GM23248 (cell line): ENCODE data around the gene IQCN. TPM values are rescaled to one million over a fixed set of nuclear protein-coding genes. Genes with fewer than 3 reads are reported as not detected.
"Not testable (repeated sequence)": the region's sequence is repeated elsewhere in the genome, so short reads cannot be mapped to it uniquely, and the experiment has no call there.

Experiments
- DNase-seq: peaks from one replicate; pipeline ENCODE4 v3.0.0-alpha.2; 2015
- H2AFZ ChIP-seq: fragments of 200-600 bp; sonication (generic); 2 replicates; pipeline ENCODE4 v1.6.1; 2016; ENCODE audit warnings: antibody characterized with exemption
- H3F3A ChIP-seq: fragments of 200-600 bp; sonication (generic); 2 replicates; pipeline ENCODE4 v1.6.1; 2016; ENCODE audit warnings: mild to moderate bottlenecking, antibody characterized with exemption, mixed run types; ENCODE audit not compliant: insufficient read depth
- H3K27ac ChIP-seq: fragments of 200-600 bp; sonication (generic); 2 replicates; pipeline ENCODE4 v1.5.1; 2016; ENCODE audit warnings: mild to moderate bottlenecking
- H3K27me3 ChIP-seq: fragments of 200-600 bp; sonication (generic); replicated peaks from 2 replicates; pipeline ENCODE4 v1.6.1; 2016; ENCODE audit warnings: mild to moderate bottlenecking; ENCODE audit not compliant: insufficient read depth
- H3K36me3 ChIP-seq: fragments of 200-600 bp; sonication (generic); 2 replicates; pipeline ENCODE4 v1.6.1; 2016; ENCODE audit warnings: low read depth, mild to moderate bottlenecking
- H3K4me1 ChIP-seq: fragments of 200-600 bp; sonication (generic); 2 replicates; pipeline ENCODE4 v1.6.1; 2016; ENCODE audit warnings: mild to moderate bottlenecking; ENCODE audit not compliant: insufficient read depth
- H3K4me2 ChIP-seq: fragments of 200-600 bp; sonication (generic); one replicate; pipeline ENCODE4 v1.6.1; 2016; ENCODE audit warnings: mild to moderate bottlenecking; ENCODE audit not compliant: unreplicated experiment
- H3K4me3 ChIP-seq: fragments of 200-600 bp; sonication (generic); 2 replicates; pipeline ENCODE4 v1.5.1; 2016; ENCODE audit warnings: mild to moderate bottlenecking
- H3K79me2 ChIP-seq: fragments of 200-600 bp; sonication (generic); 2 replicates; pipeline ENCODE4 v1.6.1; 2016; ENCODE audit warnings: mild to moderate bottlenecking; ENCODE audit not compliant: insufficient read depth
- H3K9ac ChIP-seq: fragments of 200-600 bp; sonication (generic); 2 replicates; pipeline ENCODE4 v1.6.1; 2016; ENCODE audit warnings: mild to moderate bottlenecking
- H3K9me2 ChIP-seq: fragments of 200-600 bp; sonication (generic); 2 replicates; pipeline ENCODE4 v1.6.1; 2016; ENCODE audit warnings: mixed run types, mild to moderate bottlenecking, moderate library complexity; ENCODE audit not compliant: insufficient read depth
- H3K9me3 ChIP-seq: fragments of 200-600 bp; sonication (generic); one replicate; pipeline ENCODE4 v1.6.1; 2017; ENCODE audit warnings: low read depth
- H4K20me1 ChIP-seq: fragments of 200-600 bp; sonication (generic); 2 replicates; pipeline ENCODE4 v1.6.0; 2016; ENCODE audit not compliant: insufficient read depth
- EZH2 ChIP-seq: fragments of 200-600 bp; sonication (generic); IDR thresholded peaks from 2 replicates; pipeline ENCODE4 v1.6.1; 2018; ENCODE audit warnings: antibody characterized with exemption, mild to moderate bottlenecking; ENCODE audit not compliant: insufficient read depth, poor library complexity, severe bottlenecking
- EZH2phosphoT487 ChIP-seq: fragments of 200-600 bp; sonication (generic); IDR thresholded peaks from 2 replicates; pipeline ENCODE4 v1.6.1; 2018; ENCODE audit warnings: antibody characterized with exemption, moderate library complexity, mild to moderate bottlenecking, low read depth; ENCODE audit not compliant: insufficient read depth
- WGBS, 2 experiments: methylation state at CpG; one replicate each; pipeline ENCODE4 v1.1.6; 2015 to 2017; ENCODE audit warnings: low lambda C conversion rate in 2 of 2, low coverage in 1 of 2; ENCODE audit errors: missing lambda C conversion rate in 2 of 2; 5-methylcytosine and 5-hydroxymethylcytosine counted together
- in situ Hi-C: fragments of 300-500 bp; cut with MboI; formaldehyde crosslinking; loops from 2 replicates; pipeline ENCODE4 v1.15.0; 2020
- microRNA-seq: library from miRNA; unstranded; fragments of <30 nt; microRNA quantifications from one replicate; pipeline ENCODE4, GENCODE V29; 2016; ENCODE audit warnings: borderline number of aligned reads
- polyA plus RNA-seq: library from polyadenylated mRNA; unstranded; fragments of >200 nt; fragmentation: Nextera tagmentation; extraction: Ambion mirVana; gene quantifications from 2 replicates; pipeline ENCODE4 v1.2.1, GENCODE V29; 2016
- small RNA-seq: library from RNA; depleted of rRNA; stranded (forward); fragments of <200 nt; gene quantifications from one replicate; pipeline ENCODE3, GENCODE V24; 2014; ENCODE audit warnings: low read depth, low replicate concordance
- total RNA-seq: library from RNA; depleted of rRNA; stranded (reverse); fragments of >200 nt; shearing (Covaris generic); gene quantifications from 2 replicates; pipeline ENCODE4 v1.2.3, GENCODE V29; 2014; rRNA removed

Gene IQCN
- total and polyA plus RNA-seq, 2 experiments from 2014 or later = 0.11 to 0.16 TPM

DNA sequence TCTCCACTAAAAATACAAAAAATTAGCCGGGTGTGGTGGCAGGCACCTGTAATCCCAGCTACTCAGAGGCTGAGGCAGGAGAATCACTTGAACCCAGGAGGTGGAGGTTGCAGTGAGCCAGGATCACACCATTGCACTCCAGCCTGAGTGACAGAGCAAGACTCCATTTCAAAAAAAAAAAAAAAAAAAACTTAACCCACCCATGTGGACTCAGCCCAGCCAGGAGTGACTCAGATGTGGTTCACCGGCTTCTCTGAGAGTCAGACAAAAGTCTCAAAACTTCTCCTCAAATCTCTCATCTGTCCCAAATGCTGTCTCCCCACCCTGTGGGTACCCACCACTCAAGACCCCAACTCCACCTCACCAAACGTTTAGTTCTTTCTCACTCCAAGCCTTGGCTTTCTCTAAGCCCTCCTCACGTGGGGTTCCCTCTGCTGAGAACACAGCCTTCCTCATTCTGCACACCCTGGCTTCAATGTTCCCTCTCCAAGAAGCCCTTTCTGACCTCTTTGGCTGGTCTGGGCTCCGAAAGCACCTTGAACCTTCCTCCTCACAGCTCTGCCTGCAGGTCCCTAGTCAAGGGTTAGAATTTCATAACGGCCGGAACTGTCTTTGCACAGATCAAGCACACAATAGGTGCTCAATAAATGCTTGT lies 59.3 kb downstream of the IQCN start:
- H3K27ac ChIP-seq = peak overlapping the region; percentile 18; the same call in 1 of the 2 replicates
- H4K20me1 ChIP-seq = no peaks in the 10 kb centered on the region
- no peaks in the 10 kb centered on the region for H3K9me3 ChIP-seq
- H3K4me3 ChIP-seq = no peak overlapping the region
- H3K27me3 ChIP-seq = no peaks in the 10 kb centered on the region
- H2AFZ ChIP-seq = peak overlapping the region; percentile 34; the same call in 1 of the 2 replicates
- in situ Hi-C loops = no loop called here
- no peaks in the 10 kb centered on the region for H3K9me2 ChIP-seq
- no peaks in the 10 kb centered on the region for H3K36me3 ChIP-seq
- H3K9ac ChIP-seq = no peak overlapping the region
- WGBS, 2 experiments = 37 to 43% methylated on average over 7 of the region's 7 CpGs
- no peak overlapping the region for H3K4me2 ChIP-seq
- DNase-seq = peak; percentile 86
- H3K4me1 ChIP-seq = peaks cover 8% of the 10 kb centered on the region
- no peak for TF ChIP-seq EZH2phosphoT487
- TF ChIP-seq EZH2 = no peak
- H3K79me2 ChIP-seq = no peaks in the 10 kb centered on the region
- peaks cover 11% of the 10 kb centered on the region for H3F3A ChIP-seq

DNA sequence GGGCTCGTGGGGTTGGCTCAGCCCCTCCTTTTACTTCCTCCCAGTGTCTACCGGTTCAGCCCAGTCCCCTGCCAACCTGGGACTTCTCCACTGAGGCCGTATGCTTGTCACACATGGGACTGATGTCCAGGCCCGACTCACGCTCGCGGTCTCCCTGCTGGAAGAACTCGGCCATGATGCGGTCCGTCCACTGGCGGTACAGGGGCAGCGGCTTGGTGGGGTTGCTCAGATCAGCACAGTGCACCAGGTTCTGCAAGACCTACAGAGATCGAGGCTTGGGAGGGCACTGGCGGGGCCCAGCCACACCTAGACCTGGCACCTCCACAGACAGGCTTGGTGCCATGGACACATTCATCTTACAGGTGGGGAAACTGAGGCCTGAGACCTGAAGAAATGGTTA lies 62.6 kb downstream of the IQCN start:
- DNase-seq = no peak
- Histone ChIP-seq H3K4me1 (peaks cover 16% of the 10 kb centered on the region), H3F3A (peaks cover 16% of the 10 kb centered on the region), H3K9me3 (no peaks in the 10 kb centered on the region), H3K4me3 (no peak overlapping the region), H3K27ac (no peak overlapping the region), H2AFZ (no peak overlapping the region), H3K9me2 (no peaks in the 10 kb centered on the region), H4K20me1 (no peaks in the 10 kb centered on the region), H3K36me3 (no peaks in the 10 kb centered on the region), H3K79me2 (no peaks in the 10 kb centered on the region), H3K27me3 (no peaks in the 10 kb centered on the region), H3K9ac (no peak overlapping the region), H3K4me2 (no peak overlapping the region)
- no peak for TF ChIP-seq EZH2phosphoT487
- TF ChIP-seq EZH2 = no peak
- in situ Hi-C loops = no loop called here
- 79 to 80% methylated on average over 14 of the region's 14 CpGs for WGBS, 2 experiments

DNA sequence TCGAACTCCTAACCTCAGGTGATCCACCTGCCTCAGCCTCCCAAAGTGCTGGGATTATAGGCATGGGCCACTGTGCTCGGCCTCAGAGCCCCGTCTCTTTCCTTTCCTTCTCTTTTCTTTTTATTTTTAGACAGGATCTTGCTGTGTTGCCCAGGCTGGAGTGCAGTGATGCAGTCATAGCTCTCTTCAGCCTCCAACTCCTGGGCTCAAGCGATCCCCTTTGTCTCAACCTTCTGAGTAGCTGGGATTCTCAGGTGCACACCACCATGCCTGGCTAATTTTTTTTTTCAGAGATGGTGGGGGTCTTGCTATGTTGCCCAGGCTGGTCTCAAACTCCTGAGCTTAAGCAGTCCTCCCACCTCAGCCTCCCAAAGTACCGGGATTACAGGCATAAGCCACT lies 64.3 kb downstream of the IQCN start:
- H3K9me3 ChIP-seq, in situ Hi-C loops, H3K4me2 ChIP-seq, H3K27me3 ChIP-seq, H3K4me3 ChIP-seq, H3K27ac ChIP-seq, H4K20me1 ChIP-seq, H3K36me3 ChIP-seq, H3K79me2 ChIP-seq, DNase-seq, H2AFZ ChIP-seq, H3K9ac ChIP-seq, H3K9me2 ChIP-seq: not testable (repeated sequence)
- Histone ChIP-seq H3K4me1 (peaks cover 18% of the 10 kb centered on the region), H3F3A (peaks cover 12% of the 10 kb centered on the region)
- WGBS, 2 experiments = 79 to 84% methylated on average over 5 of the region's 5 CpGs

DNA sequence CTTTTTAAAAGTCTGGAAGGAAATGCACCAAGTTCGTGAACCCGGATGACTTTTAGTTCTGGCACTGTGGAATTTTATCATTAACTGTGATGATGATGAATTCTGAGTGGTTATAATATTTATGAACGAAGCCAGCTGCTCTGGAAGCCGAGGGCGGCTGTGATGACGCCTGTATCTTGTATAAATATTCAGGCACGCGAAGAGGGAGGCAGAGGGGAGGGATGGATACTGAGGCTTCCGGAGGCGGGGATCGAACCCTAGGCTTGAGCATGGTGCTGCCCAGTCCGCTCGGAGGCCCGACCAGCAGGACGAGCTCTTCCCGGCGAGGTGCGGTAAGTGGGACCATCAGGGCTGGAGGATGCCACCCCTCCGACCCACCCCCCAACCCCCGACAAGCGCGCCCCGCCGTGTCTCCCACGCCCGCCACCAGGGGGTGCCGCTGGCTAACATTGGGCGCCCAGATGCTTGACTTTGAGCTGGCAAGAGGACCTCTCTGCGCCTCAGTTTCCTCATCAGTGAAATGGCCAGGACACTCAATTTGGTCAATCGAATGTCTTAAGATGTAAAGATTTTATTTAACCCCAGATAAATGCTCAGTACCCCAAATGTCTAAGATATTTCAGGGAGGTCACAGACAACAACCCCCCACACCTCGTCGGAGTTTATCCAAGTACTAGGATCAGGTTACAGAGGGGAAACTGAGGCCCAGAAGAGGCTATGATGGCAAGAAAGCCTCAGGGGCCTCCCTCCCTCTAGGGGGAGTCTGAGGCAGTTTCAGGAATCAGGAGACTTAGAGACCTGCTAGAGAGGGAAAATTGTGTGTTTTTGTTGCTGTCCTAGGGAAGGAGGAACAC lies 65.9 kb downstream of the IQCN start:
- in situ Hi-C loops = no loop called here
- H3K9ac ChIP-seq = peak overlapping the region; percentile 47

More for the DNA sequence above, 65.9 kb downstream of the IQCN start:
- no peaks in the 10 kb centered on the region for H3K36me3 ChIP-seq
- peaks cover 17% of the 10 kb centered on the region for H3K4me1 ChIP-seq
- peak overlapping the region; percentile 2; the same call in 1 of the 2 replicates for H2AFZ ChIP-seq
- peak overlapping the region; percentile 45 for H3K4me3 ChIP-seq
- 5 to 9% methylated on average over 31 to 32 of the region's 32 CpGs for WGBS, 2 experiments
- no peaks in the 10 kb centered on the region for H4K20me1 ChIP-seq
- no peaks in the 10 kb centered on the region for H3K9me2 ChIP-seq
- H3K27me3 ChIP-seq = no peaks in the 10 kb centered on the region
- H3K79me2 ChIP-seq = no peaks in the 10 kb centered on the region
- no peaks in the 10 kb centered on the region for H3K9me3 ChIP-seq
- peak overlapping the region; percentile 79 for H3K27ac ChIP-seq
- DNase-seq = peak; percentile 95
- peak overlapping the region; percentile 68 for H3K4me2 ChIP-seq
- H3F3A ChIP-seq = peaks cover 11% of the 10 kb centered on the region; the same call in 1 of the 2 replicates
- TF ChIP-seq EZH2phosphoT487 (no peak), EZH2 (no peak)

Small RNA genes lying within 50 kb of the gene (microRNA-seq; reads per million reads assigned to microRNA genes)
- gene MIR3188 = not detected

Small RNA genes lying within 50 kb of the gene (small RNA-seq; reads per million reads assigned to genes)
- not detected for gene MIR3188
- gene RPL39P38 = not detected

Other genes with a start within 250 kb of the IQCN start
- gene IL12RB1, start 187.5 kb downstream of the IQCN start, total RNA-seq = not detected in 2 replicates
- gene IL12RB1, start 187.5 kb downstream of the IQCN start, polyA plus RNA-seq = not detected in 2 replicates
- 3.2 and 3.8 TPM in 2 replicates for gene MAST3, start 176.7 kb downstream of the IQCN start, total RNA-seq
- gene MAST3, start 176.7 kb downstream of the IQCN start, polyA plus RNA-seq = 5.6 and 6.1 TPM in 2 replicates
- gene PIK3R2, start 121.3 kb downstream of the IQCN start, total RNA-seq = 29.2 and 48.9 TPM in 2 replicates
- gene PIK3R2, start 121.3 kb downstream of the IQCN start, polyA plus RNA-seq = 1.5 and 1.6 TPM in 2 replicates
- gene IFI30, start 100.6 kb downstream of the IQCN start, total RNA-seq = 0.86 and 15.9 TPM in 2 replicates
- gene IFI30, start 100.6 kb downstream of the IQCN start, polyA plus RNA-seq = 10.3 and 14.3 TPM in 2 replicates
- gene MPV17L2, start 81.2 kb downstream of the IQCN start, total RNA-seq = 43.2 and 69.4 TPM in 2 replicates
- gene MPV17L2, start 81.2 kb downstream of the IQCN start, polyA plus RNA-seq = 21.0 and 22.4 TPM in 2 replicates
- gene RAB3A, start 70.4 kb downstream of the IQCN start, total RNA-seq = 1.4 and 1.8 TPM in 2 replicates
- gene RAB3A, start 70.4 kb downstream of the IQCN start, polyA plus RNA-seq = 1.9 and 2.0 TPM in 2 replicates
- under 0.01 and 0.22 TPM in 2 replicates for gene PDE4C, start 48.0 kb downstream of the IQCN start, total RNA-seq
- 0.40 and 1.0 TPM in 2 replicates for gene PDE4C, start 48.0 kb downstream of the IQCN start, polyA plus RNA-seq
- 123 and 172 TPM in 2 replicates for gene JUND, start 7.2 kb upstream of the IQCN start, total RNA-seq
- gene JUND, start 7.2 kb upstream of the IQCN start, polyA plus RNA-seq = 15.3 and 17.9 TPM in 2 replicates
- 167 and 203 TPM in 2 replicates for gene LSM4, start 48.6 kb upstream of the IQCN start, total RNA-seq
- gene LSM4, start 48.6 kb upstream of the IQCN start, polyA plus RNA-seq = 200 and 208 TPM in 2 replicates
- gene PGPEP1, start 66.1 kb upstream of the IQCN start, total RNA-seq = 12.0 and 20.5 TPM in 2 replicates
- gene PGPEP1, start 66.1 kb upstream of the IQCN start, polyA plus RNA-seq = 9.4 and 14.5 TPM in 2 replicates
- gene GDF15, start 111.7 kb upstream of the IQCN start, total RNA-seq = 27.7 and 33.3 TPM in 2 replicates
- 32.7 and 36.0 TPM in 2 replicates for gene GDF15, start 111.7 kb upstream of the IQCN start, polyA plus RNA-seq
- gene LRRC25, start 123.2 kb upstream of the IQCN start, total RNA-seq = not detected in 2 replicates
- gene LRRC25, start 123.2 kb upstream of the IQCN start, polyA plus RNA-seq = not detected in 2 replicates
- gene SSBP4, start 144.9 kb upstream of the IQCN start, total RNA-seq = 156 and 169 TPM in 2 replicates
- gene SSBP4, start 144.9 kb upstream of the IQCN start, polyA plus RNA-seq = 46.5 and 46.9 TPM in 2 replicates
- gene ISYNA1, start 163.7 kb upstream of the IQCN start, total RNA-seq = 5.5 and 8.9 TPM in 2 replicates
- 12.3 and 17.2 TPM in 2 replicates for gene ISYNA1, start 163.7 kb upstream of the IQCN start, polyA plus RNA-seq
- gene ELL, start 247.6 kb upstream of the IQCN start, total RNA-seq = 22.1 and 24.2 TPM in 2 replicates
- 16.4 and 17.1 TPM in 2 replicates for gene ELL, start 247.6 kb upstream of the IQCN start, polyA plus RNA-seq